ENCODE data around the gene GRK6. TPM values are rescaled to one million over a fixed set of nuclear protein-coding genes. Genes with fewer than 3 reads are reported as not detected.

GRK6 gene
- total and polyA plus RNA-seq, 9 of the 15 experiments (the other 6 are each of a cell fraction or from before 2014, with no cell fraction given), result 0.63 to 122 (median 44.5) TPM

DNA sequence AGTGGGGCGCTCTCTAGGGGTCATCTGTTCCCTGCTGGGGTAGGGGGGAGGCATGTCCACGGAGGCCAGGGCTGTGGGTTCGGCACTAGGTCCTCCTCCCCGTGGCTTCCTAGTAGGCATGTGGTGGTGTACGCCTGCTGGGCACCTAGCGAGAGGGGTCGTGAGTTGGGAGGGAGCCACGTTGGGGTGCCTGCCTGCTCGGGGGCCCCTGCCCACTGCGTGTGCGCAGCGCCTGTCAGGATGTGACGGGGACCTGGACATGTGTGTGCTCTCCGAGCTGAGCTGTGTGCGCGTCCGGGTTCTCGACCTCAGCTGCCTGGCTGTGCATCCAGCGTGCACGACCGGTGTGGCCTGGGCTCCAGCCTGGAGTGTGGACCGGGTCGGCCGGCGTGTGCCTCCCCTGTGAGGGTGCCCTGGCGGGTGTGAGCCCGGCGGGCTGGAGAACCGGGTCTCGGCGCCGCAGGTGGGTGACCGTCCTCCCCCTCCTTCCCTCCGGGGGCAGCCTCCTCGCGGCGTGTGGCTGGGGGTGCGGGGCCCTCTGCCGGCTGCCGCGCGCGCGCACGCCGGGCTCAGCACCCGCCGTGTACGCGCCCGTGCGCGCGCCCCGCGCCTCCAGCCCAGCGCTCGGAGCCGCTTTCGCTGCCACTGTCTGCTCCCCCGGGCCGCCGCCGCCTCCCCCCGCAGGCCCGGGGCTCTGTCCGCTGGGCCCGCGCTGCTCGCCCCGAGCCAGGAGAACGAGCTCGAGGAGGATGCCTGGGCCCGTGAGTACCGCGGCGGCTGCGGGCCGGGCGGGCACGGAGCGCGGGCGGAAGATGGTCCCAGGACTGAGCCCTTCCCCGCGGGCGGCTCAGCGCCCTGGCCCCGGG lies 20.0 kb downstream of the GRK6 start, which contains the start of gene PRR7 (continued):
- no peak for TF ChIP-seq SMAD1 (IDR thresholded peaks at IDR 0.05; ENCODE audit: low read depth, low read length, partially characterized antibody)
- TF ChIP-seq RAD51 (IDR thresholded peaks at IDR 0.05; ENCODE audit: borderline replicate concordance, low read depth), result no peak
- TF ChIP-seq MTA3 (IDR thresholded peaks at IDR 0.05; ENCODE audit: borderline replicate concordance), result peak; percentile 53; the same call in 1 of the 2 replicates
- TF ChIP-seq, protein P1, sequence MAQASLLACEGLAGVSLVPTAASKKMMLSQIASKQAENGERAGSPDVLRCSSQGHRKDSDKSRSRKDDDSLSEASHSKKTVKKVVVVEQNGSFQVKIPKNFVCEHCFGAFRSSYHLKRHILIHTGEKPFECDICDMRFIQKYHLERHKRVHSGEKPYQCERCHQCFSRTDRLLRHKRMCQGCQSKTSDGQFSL (CRISPR knock-in tag; IDR thresholded peaks at IDR 0.05), result no peak; the same call in 1 of the 2 replicates
- TF ChIP-seq, protein P1 (tag; IDR thresholded peaks at IDR 0.05), result peak in 1 of 2 experiments; percentile 60; a peak in 2 of 4 replicates
- TF ChIP-seq, protein P2, sequence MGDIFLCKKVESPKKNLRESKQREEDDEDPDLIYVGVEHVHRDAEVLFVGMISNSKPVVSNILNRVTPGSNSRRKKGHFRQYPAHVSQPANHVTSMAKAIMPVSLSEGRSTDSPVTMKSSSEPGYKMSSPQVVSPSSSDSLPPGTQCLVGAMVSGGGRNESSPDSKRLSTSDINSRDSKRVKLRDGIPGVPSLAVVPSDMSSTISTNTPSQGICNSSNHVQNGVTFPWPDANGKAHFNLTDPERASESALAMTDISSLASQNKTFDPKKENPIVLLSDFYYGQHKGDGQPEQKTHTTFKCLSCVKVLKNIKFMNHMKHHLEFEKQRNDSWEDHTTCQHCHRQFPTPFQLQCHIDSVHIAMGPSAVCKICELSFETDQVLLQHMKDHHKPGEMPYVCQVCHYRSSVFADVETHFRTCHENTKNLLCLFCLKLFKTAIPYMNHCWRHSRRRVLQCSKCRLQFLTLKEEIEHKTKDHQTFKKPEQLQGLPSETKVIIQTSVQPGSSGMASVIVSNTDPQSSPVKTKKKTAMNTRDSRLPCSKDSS (IDR thresholded peaks at IDR 0.05; ENCODE audit: low read depth, partially characterized antibody), result no peak
- TF ChIP-seq, protein P3, sequence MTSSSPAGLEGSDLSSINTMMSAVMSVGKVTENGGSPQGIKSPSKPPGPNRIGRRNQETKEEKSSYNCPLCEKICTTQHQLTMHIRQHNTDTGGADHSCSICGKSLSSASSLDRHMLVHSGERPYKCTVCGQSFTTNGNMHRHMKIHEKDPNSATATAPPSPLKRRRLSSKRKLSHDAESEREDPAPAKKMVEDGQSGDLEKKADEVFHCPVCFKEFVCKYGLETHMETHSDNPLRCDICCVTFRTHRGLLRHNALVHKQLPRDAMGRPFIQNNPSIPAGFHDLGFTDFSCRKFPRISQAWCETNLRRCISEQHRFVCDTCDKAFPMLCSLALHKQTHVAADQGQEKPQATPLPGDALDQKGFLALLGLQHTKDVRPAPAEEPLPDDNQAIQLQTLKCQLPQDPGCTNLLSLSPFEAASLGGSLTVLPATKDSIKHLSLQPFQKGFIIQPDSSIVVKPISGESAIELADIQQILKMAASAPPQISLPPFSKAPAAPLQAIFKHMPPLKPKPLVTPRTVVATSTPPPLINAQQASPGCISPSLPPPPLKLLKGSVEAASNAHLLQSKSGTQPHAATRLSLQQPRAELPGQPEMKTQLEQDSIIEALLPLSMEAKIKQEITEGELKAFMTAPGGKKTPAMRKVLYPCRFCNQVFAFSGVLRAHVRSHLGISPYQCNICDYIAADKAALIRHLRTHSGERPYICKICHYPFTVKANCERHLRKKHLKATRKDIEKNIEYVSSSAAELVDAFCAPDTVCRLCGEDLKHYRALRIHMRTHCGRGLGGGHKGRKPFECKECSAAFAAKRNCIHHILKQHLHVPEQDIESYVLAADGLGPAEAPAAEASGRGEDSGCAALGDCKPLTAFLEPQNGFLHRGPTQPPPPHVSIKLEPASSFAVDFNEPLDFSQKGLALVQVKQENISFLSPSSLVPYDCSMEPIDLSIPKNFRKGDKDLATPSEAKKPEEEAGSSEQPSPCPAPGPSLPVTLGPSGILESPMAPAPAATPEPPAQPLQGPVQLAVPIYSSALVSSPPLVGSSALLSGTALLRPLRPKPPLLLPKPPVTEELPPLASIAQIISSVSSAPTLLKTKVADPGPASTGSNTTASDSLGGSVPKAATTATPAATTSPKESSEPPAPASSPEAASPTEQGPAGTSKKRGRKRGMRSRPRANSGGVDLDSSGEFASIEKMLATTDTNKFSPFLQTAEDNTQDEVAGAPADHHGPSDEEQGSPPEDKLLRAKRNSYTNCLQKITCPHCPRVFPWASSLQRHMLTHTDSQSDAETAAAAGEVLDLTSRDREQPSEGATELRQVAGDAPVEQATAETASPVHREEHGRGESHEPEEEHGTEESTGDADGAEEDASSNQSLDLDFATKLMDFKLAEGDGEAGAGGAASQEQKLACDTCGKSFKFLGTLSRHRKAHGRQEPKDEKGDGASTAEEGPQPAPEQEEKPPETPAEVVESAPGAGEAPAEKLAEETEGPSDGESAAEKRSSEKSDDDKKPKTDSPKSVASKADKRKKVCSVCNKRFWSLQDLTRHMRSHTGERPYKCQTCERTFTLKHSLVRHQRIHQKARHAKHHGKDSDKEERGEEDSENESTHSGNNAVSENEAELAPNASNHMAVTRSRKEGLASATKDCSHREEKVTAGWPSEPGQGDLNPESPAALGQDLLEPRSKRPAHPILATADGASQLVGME (CRISPR knock-in tag; IDR thresholded peaks at IDR 0.05), result 0 out of 2 replicates have a peak, but pooled peaks have one; percentile 6
- TF ChIP-seq, protein P4, sequence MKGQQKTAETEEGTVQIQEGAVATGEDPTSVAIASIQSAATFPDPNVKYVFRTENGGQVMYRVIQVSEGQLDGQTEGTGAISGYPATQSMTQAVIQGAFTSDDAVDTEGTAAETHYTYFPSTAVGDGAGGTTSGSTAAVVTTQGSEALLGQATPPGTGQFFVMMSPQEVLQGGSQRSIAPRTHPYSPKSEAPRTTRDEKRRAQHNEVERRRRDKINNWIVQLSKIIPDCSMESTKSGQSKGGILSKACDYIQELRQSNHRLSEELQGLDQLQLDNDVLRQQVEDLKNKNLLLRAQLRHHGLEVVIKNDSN (CRISPR knock-in tag; IDR thresholded peaks at IDR 0.05), result peak; percentile 33
- TF ChIP-seq ZNF212 (CRISPR knock-in tag; IDR thresholded peaks at IDR 0.05), result peak; percentile 41; the same call in 1 of the 2 replicates
- TF ChIP-seq, protein P5, sequence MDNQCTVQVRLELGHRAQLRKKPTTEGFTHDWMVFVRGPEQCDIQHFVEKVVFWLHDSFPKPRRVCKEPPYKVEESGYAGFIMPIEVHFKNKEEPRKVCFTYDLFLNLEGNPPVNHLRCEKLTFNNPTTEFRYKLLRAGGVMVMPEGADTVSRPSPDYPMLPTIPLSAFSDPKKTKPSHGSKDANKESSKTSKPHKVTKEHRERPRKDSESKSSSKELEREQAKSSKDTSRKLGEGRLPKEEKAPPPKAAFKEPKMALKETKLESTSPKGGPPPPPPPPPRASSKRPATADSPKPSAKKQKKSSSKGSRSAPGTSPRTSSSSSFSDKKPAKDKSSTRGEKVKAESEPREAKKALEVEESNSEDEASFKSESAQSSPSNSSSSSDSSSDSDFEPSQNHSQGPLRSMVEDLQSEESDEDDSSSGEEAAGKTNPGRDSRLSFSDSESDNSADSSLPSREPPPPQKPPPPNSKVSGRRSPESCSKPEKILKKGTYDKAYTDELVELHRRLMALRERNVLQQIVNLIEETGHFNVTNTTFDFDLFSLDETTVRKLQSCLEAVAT (IDR thresholded peaks at IDR 0.05), result no peak
- 0 out of 2 replicates have a peak, but pooled peaks have one; percentile 21 for TF ChIP-seq ZNF561 (CRISPR knock-in tag; conservative IDR thresholded peaks at IDR 0.05)
- TF ChIP-seq SAFB (IDR thresholded peaks at IDR 0.05; ENCODE audit: borderline replicate concordance, low read depth, low read length), result peak; percentile 40; the same call in 1 of the 2 replicates
- TF ChIP-seq, protein P6, sequence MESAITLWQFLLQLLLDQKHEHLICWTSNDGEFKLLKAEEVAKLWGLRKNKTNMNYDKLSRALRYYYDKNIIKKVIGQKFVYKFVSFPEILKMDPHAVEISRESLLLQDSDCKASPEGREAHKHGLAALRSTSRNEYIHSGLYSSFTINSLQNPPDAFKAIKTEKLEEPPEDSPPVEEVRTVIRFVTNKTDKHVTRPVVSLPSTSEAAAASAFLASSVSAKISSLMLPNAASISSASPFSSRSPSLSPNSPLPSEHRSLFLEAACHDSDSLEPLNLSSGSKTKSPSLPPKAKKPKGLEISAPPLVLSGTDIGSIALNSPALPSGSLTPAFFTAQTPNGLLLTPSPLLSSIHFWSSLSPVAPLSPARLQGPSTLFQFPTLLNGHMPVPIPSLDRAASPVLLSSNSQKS (CRISPR knock-in tag; IDR thresholded peaks at IDR 0.05), result no peak

All from K562 (cell line).